ENCODE data around the gene MTERF2.
"Not testable (repeated sequence)": the region's sequence is repeated elsewhere in the genome, so short reads cannot be mapped to it uniquely, and the experiment has no call there.

The MTERF2 gene

GRCh38 chr12:107019546-107019945 lies 32.6 kb upstream of the MTERF2 start:
- Histone ChIP-seq H3K9me3 (ENCODE audit: control insufficient read depth, low read length) (no peaks in the 10 kb centered on the region), H3K4me3 (ENCODE audit: extremely low read depth, insufficient read depth, low read length, poor library complexity, severe bottlenecking) (no peak overlapping the region), H3K36me3 (ENCODE audit: control insufficient read depth, insufficient read depth, low read length) (peaks cover 11% of the 10 kb centered on the region), H3K27ac (ENCODE audit: low read depth, low read length, severe bottlenecking) (no peak overlapping the region), H3K4me1 (ENCODE audit: control insufficient read depth, insufficient read depth, low read length, poor library complexity, severe bottlenecking) (no peaks in the 10 kb centered on the region)
- WGBS, 2 experiments (ENCODE audit: insufficient coverage in 2 of 2) = 83% methylated on average over 1 of the region's 2 CpGs; no CpG with 5 or more reads in 1 of the 2 experiments

GRCh38 chr12:107017042-107017441 lies 30.1 kb upstream of the MTERF2 start:
- H3K36me3 ChIP-seq (ENCODE audit: control insufficient read depth, insufficient read depth, low read length) = peaks cover 11% of the 10 kb centered on the region
- no peak overlapping the region for H3K4me3 ChIP-seq (ENCODE audit: extremely low read depth, insufficient read depth, low read length, poor library complexity, severe bottlenecking)
- 90 to 100% methylated on average over 2 to 4 of the region's 4 CpGs for WGBS, 2 experiments (ENCODE audit: insufficient coverage in 2 of 2)
- no peaks in the 10 kb centered on the region for H3K9me3 ChIP-seq (ENCODE audit: control insufficient read depth, low read length)
- H3K27ac ChIP-seq (ENCODE audit: low read depth, low read length, severe bottlenecking) = no peak overlapping the region
- H3K4me1 ChIP-seq (ENCODE audit: control insufficient read depth, insufficient read depth, low read length, poor library complexity, severe bottlenecking) = no peaks in the 10 kb centered on the region

GRCh38 chr12:107014055-107014454 lies 27.1 kb upstream of the MTERF2 start:
- WGBS, 2 experiments (ENCODE audit: insufficient coverage in 2 of 2) = 92 to 100% methylated on average over 1 to 2 of the region's 3 CpGs
- H3K4me1 ChIP-seq (ENCODE audit: control insufficient read depth, insufficient read depth, low read length, poor library complexity, severe bottlenecking) = no peaks in the 10 kb centered on the region
- H3K4me3 ChIP-seq (ENCODE audit: extremely low read depth, insufficient read depth, low read length, poor library complexity, severe bottlenecking) = no peak overlapping the region
- no peaks in the 10 kb centered on the region for H3K9me3 ChIP-seq (ENCODE audit: control insufficient read depth, low read length)
- peaks cover 1% of the 10 kb centered on the region for H3K36me3 ChIP-seq (ENCODE audit: control insufficient read depth, insufficient read depth, low read length)
- H3K27ac ChIP-seq (ENCODE audit: low read depth, low read length, severe bottlenecking) = no peak overlapping the region

- Histone ChIP-seq H3K27ac (ENCODE audit: low read depth, low read length, severe bottlenecking) (no peak overlapping the region), H3K36me3 (ENCODE audit: control insufficient read depth, insufficient read depth, low read length) (peaks cover 6% of the 10 kb centered on the region), H3K4me3 (ENCODE audit: extremely low read depth, insufficient read depth, low read length, poor library complexity, severe bottlenecking) (no peak overlapping the region), H3K4me1 (ENCODE audit: control insufficient read depth, insufficient read depth, low read length, poor library complexity, severe bottlenecking) (no peaks in the 10 kb centered on the region), H3K9me3 (ENCODE audit: control insufficient read depth, low read length) (no peaks in the 10 kb centered on the region)
- 100% methylated on average over 1 of the region's 1 CpG for WGBS, 2 experiments (ENCODE audit: insufficient coverage in 2 of 2)
These were observed 25.9 kb upstream of the MTERF2 start for GRCh38 chr12:107012736-107013425.

GRCh38 chr12:107011519-107011918 lies 24.6 kb upstream of the MTERF2 start:
- no CpG with 5 or more reads among the region's 2 CpGs for WGBS, 2 experiments (ENCODE audit: insufficient coverage in 2 of 2)
- no peaks in the 10 kb centered on the region for H3K4me1 ChIP-seq (ENCODE audit: control insufficient read depth, insufficient read depth, low read length, poor library complexity, severe bottlenecking)
- H3K9me3 ChIP-seq (ENCODE audit: control insufficient read depth, low read length) = no peaks in the 10 kb centered on the region
- H3K27ac ChIP-seq (ENCODE audit: low read depth, low read length, severe bottlenecking) = no peak overlapping the region
- H3K36me3 ChIP-seq (ENCODE audit: control insufficient read depth, insufficient read depth, low read length) = peaks cover 6% of the 10 kb centered on the region
- no peak overlapping the region for H3K4me3 ChIP-seq (ENCODE audit: extremely low read depth, insufficient read depth, low read length, poor library complexity, severe bottlenecking)

- Histone ChIP-seq H3K4me1 (ENCODE audit: control insufficient read depth, insufficient read depth, low read length, poor library complexity, severe bottlenecking) (no peaks in the 10 kb centered on the region), H3K4me3 (ENCODE audit: extremely low read depth, insufficient read depth, low read length, poor library complexity, severe bottlenecking) (no peak overlapping the region), H3K27ac (ENCODE audit: low read depth, low read length, severe bottlenecking) (no peak overlapping the region), H3K36me3 (ENCODE audit: control insufficient read depth, insufficient read depth, low read length) (peaks cover 9% of the 10 kb centered on the region), H3K9me3 (ENCODE audit: control insufficient read depth, low read length) (no peaks in the 10 kb centered on the region)
- WGBS, 2 experiments (ENCODE audit: insufficient coverage in 2 of 2) = 86 to 92% methylated on average over 2 to 3 of the region's 4 CpGs
These were observed 20.5 kb upstream of the MTERF2 start for GRCh38 chr12:107007411-107007810.

- H3K4me1 ChIP-seq (ENCODE audit: control insufficient read depth, insufficient read depth, low read length, poor library complexity, severe bottlenecking); H3K27ac ChIP-seq (ENCODE audit: low read depth, low read length, severe bottlenecking); H3K4me3 ChIP-seq (ENCODE audit: extremely low read depth, insufficient read depth, low read length, poor library complexity, severe bottlenecking); H3K9me3 ChIP-seq (ENCODE audit: control insufficient read depth, low read length): not testable (repeated sequence)
- H3K36me3 ChIP-seq (ENCODE audit: control insufficient read depth, insufficient read depth, low read length) = peaks cover 31% of the 10 kb centered on the region
- 86% methylated on average over 2 of the region's 4 CpGs; no CpG with 5 or more reads in 1 of the 2 experiments for WGBS, 2 experiments (ENCODE audit: insufficient coverage in 2 of 2)
These were observed 15.7 kb upstream of the MTERF2 start for GRCh38 chr12:107002665-107003064.

- peaks cover 49% of the 10 kb centered on the region for H3K36me3 ChIP-seq (ENCODE audit: control insufficient read depth, insufficient read depth, low read length)
- no peak overlapping the region for H3K27ac ChIP-seq (ENCODE audit: low read depth, low read length, severe bottlenecking)
- no peaks in the 10 kb centered on the region for H3K4me1 ChIP-seq (ENCODE audit: control insufficient read depth, insufficient read depth, low read length, poor library complexity, severe bottlenecking)
- WGBS, 2 experiments (ENCODE audit: insufficient coverage in 2 of 2) = 92% methylated on average over 4 of the region's 6 CpGs
- H3K9me3 ChIP-seq (ENCODE audit: control insufficient read depth, low read length) = no peaks in the 10 kb centered on the region
- no peak overlapping the region for H3K4me3 ChIP-seq (ENCODE audit: extremely low read depth, insufficient read depth, low read length, poor library complexity, severe bottlenecking)
These were observed 12.5 kb upstream of the MTERF2 start for GRCh38 chr12:106999446-106999845.

GRCh38 chr12:106997916-106998315 lies 11.0 kb upstream of the MTERF2 start:
- peaks cover 48% of the 10 kb centered on the region for H3K36me3 ChIP-seq (ENCODE audit: control insufficient read depth, insufficient read depth, low read length)

GRCh38 chr12:106996102-106996501 lies 9.2 kb upstream of the MTERF2 start:
- not testable (repeated sequence) for H3K4me3 ChIP-seq (ENCODE audit: extremely low read depth, insufficient read depth, low read length, poor library complexity, severe bottlenecking); H3K4me1 ChIP-seq (ENCODE audit: control insufficient read depth, insufficient read depth, low read length, poor library complexity, severe bottlenecking); H3K9me3 ChIP-seq (ENCODE audit: control insufficient read depth, low read length); H3K27ac ChIP-seq (ENCODE audit: low read depth, low read length, severe bottlenecking)
- H3K36me3 ChIP-seq (ENCODE audit: control insufficient read depth, insufficient read depth, low read length) = peaks cover 44% of the 10 kb centered on the region
- 93 to 100% methylated on average over 1 to 3 of the region's 5 CpGs for WGBS, 2 experiments (ENCODE audit: insufficient coverage in 2 of 2)

More at GRCh38 chr12:106997916-106998315, 11.0 kb upstream of the MTERF2 start:
- H3K9me3 ChIP-seq (ENCODE audit: control insufficient read depth, low read length) = no peaks in the 10 kb centered on the region
- WGBS, 2 experiments (ENCODE audit: insufficient coverage in 2 of 2) = 67% methylated on average over 1 of the region's 1 CpG; no CpG with 5 or more reads in 1 of the 2 experiments
- H3K4me3 ChIP-seq (ENCODE audit: extremely low read depth, insufficient read depth, low read length, poor library complexity, severe bottlenecking) = no peak overlapping the region
- no peak overlapping the region for H3K27ac ChIP-seq (ENCODE audit: low read depth, low read length, severe bottlenecking)
- no peaks in the 10 kb centered on the region for H3K4me1 ChIP-seq (ENCODE audit: control insufficient read depth, insufficient read depth, low read length, poor library complexity, severe bottlenecking)

GRCh38 chr12:106994579-106995220 lies 7.8 kb upstream of the MTERF2 start:
- Histone ChIP-seq H3K36me3 (ENCODE audit: control insufficient read depth, insufficient read depth, low read length) (peaks cover 30% of the 10 kb centered on the region), H3K9me3 (ENCODE audit: control insufficient read depth, low read length) (no peaks in the 10 kb centered on the region), H3K27ac (ENCODE audit: low read depth, low read length, severe bottlenecking) (no peak overlapping the region), H3K4me3 (ENCODE audit: extremely low read depth, insufficient read depth, low read length, poor library complexity, severe bottlenecking) (no peak overlapping the region), H3K4me1 (ENCODE audit: control insufficient read depth, insufficient read depth, low read length, poor library complexity, severe bottlenecking) (no peaks in the 10 kb centered on the region)
- 83 to 90% methylated on average over 1 to 2 of the region's 2 CpGs for WGBS, 2 experiments (ENCODE audit: insufficient coverage in 2 of 2)
